HCT116 (cell line): Measurements from ENCODE around the gene LRRIQ1. TPM values are rescaled to one million over a fixed set of nuclear protein-coding genes. Genes with fewer than 3 reads are reported as not detected.

ENCODE experiments used
- ATAC-seq: fragments of 200-7000 bp; cut with Tn5 transposase; 2 replicates; pipeline ENCODE4 v1.9.1; 2020; ENCODE audit warnings: mild to moderate bottlenecking, moderate library complexity
- BruUV-seq: library from RNA; stranded (reverse); fragments of 400-500 nt; replicated peaks from 2 replicates; lab custom pipeline; 2021; lab: Mats Ljungman, UMichigan
- CTCF ChIA-PET: fragments of 300-600 bp; sonication (Branson Sonifier 250); formaldehyde crosslinking; loops from one replicate; lab custom pipeline; 2021; ENCODE audit warnings: antibody characterized with exemption; lab: Charles Lee
- POLR2A ChIA-PET: fragments of 300-600, 350-600 bp; sonication (Branson Sonifier 250); formaldehyde crosslinking; loops from one replicate; lab custom pipeline; 2021; ENCODE audit warnings: antibody characterized with exemption; lab: Charles Lee
- RAD21 ChIA-PET, 2 experiments: fragments of 300-600 bp; sonication (Branson Sonifier 250); formaldehyde crosslinking; loops; one replicate each; lab custom pipeline; 2023; ENCODE audit warnings: low total read pairs in 2 of 2; ENCODE audit not compliant: uncharacterized antibody in 2 of 2, unreplicated experiment in 2 of 2, low non-redundant PET in 1 of 2; lab: Charles Lee
- DNase-seq: peaks from one replicate; pipeline ENCODE4 v3.0.0-alpha.2; 2010; ENCODE audit warnings: low read depth, low spot score
- H2AFZ ChIP-seq: fragments of 200-600 bp; shearing (Covaris generic), sonication (generic); 2 replicates; pipeline ENCODE4 v1.6.1; 2017; ENCODE audit warnings: low read depth, mixed run types, mixed read lengths, antibody characterized with exemption, low read length; ENCODE audit not compliant: poor library complexity, severe bottlenecking
- H3K27ac ChIP-seq: 2 replicates; pipeline ENCODE4 v1.5.1; 2012; ENCODE audit warnings: low read depth, low read length
- H3K27me3 ChIP-seq: fragments of 200-600 bp; sonication (generic); 2 replicates; pipeline ENCODE4 v1.6.1; 2016; ENCODE audit warnings: mixed run types, low read length, mixed read lengths; ENCODE audit not compliant: insufficient read depth
- H3K36me3 ChIP-seq, 2 experiments: fragments of 200-500 bp in 1 of 2; fragments of 200-600 bp in 1 of 2; sonication (Bioruptor generic) in 1 of 2; sonication (generic) in 1 of 2; 2 replicates each; pipeline versions ENCODE4 v1.5.1 to v1.6.1; 2014 to 2016; ENCODE audit warnings: low read length in 2 of 2, inconsistent platforms in 1 of 2, mixed read lengths in 1 of 2, mixed run types in 1 of 2; ENCODE audit not compliant: insufficient read depth in 2 of 2, control insufficient read depth in 1 of 2
- H3K4me1 ChIP-seq, 2 experiments: fragments of 200-600 bp in 1 of 2; sonication (generic) in 1 of 2; 2 replicates each; pipeline versions ENCODE4 v1.5.1 to v1.6.1; 2012 to 2017; ENCODE audit warnings: low read length in 2 of 2, inconsistent platforms in 1 of 2, mild to moderate bottlenecking in 1 of 2, mixed read lengths in 1 of 2, mixed run types in 1 of 2, moderate library complexity in 1 of 2; ENCODE audit not compliant: insufficient read depth in 2 of 2, control insufficient read depth in 1 of 2
- H3K4me2 ChIP-seq: fragments of 200-600 bp; sonication (generic); 2 replicates; pipeline ENCODE4 v1.6.1; 2017; ENCODE audit warnings: mixed run types, low read length, mixed read lengths
- H3K4me3 ChIP-seq, 2 experiments: fragments of 200-600 bp in 1 of 2; sonication (generic) in 1 of 2; replicated peaks in 1 of 2; 2 replicates each; pipeline ENCODE4 v1.5.1; 2011 to 2016; ENCODE audit warnings: low read length in 2 of 2, control low read depth in 1 of 2, low read depth in 1 of 2, mild to moderate bottlenecking in 1 of 2, mixed read lengths in 1 of 2, mixed run types in 1 of 2
- H3K79me2 ChIP-seq: fragments of 200-600 bp; sonication (generic); 2 replicates; pipeline ENCODE4 v1.6.1; 2017; ENCODE audit warnings: mild to moderate bottlenecking, mixed run types, low read length, moderate library complexity, mixed read lengths; ENCODE audit not compliant: insufficient read depth
- H3K9ac ChIP-seq: fragments of 200-600 bp; sonication (generic); 2 replicates; pipeline ENCODE4 v1.6.1; 2016; ENCODE audit warnings: low read length, mixed read lengths
- H3K9me2 ChIP-seq: fragments of 200-600 bp; sonication (generic), shearing (Covaris generic); 2 replicates; pipeline ENCODE4 v1.6.1; 2017; ENCODE audit warnings: mixed run types, mild to moderate bottlenecking, moderate library complexity; ENCODE audit not compliant: insufficient read depth
- H3K9me3 ChIP-seq, 2 experiments: fragments of 200-500 bp in 1 of 2; fragments of 200-600 bp in 1 of 2; sonication (Bioruptor generic) in 1 of 2; sonication (generic) in 1 of 2; 2 replicates each; pipeline ENCODE4 v1.6.1; 2014 to 2017; ENCODE audit warnings: low read length in 2 of 2, mixed read lengths in 2 of 2, inconsistent platforms in 1 of 2, low read depth in 1 of 2, mild to moderate bottlenecking in 1 of 2, mixed run types in 1 of 2, moderate library complexity in 1 of 2; ENCODE audit not compliant: control insufficient read depth in 1 of 2, insufficient read depth in 1 of 2
- H4K20me1 ChIP-seq: fragments of 200-600 bp; sonication (generic), shearing (Covaris generic); 2 replicates; pipeline ENCODE4 v1.6.1; 2017; ENCODE audit warnings: mixed run types, mild to moderate bottlenecking, moderate library complexity; ENCODE audit not compliant: insufficient read depth
- CBX3 ChIP-seq: IDR thresholded peaks from 2 replicates; pipeline ENCODE4 v1.6.1; 2012; ENCODE audit warnings: low read depth
- ELF1 ChIP-seq: IDR thresholded peaks from 2 replicates; pipeline ENCODE4 v1.6.1; 2012; ENCODE audit warnings: low read depth, borderline replicate concordance
- EZH2 ChIP-seq: fragments of 200-600 bp; sonication (generic); IDR thresholded peaks from 2 replicates; pipeline ENCODE4 v1.6.1; 2017; ENCODE audit warnings: antibody characterized with exemption, mixed run types
- EZH2phosphoT487 ChIP-seq: fragments of 200-600 bp; IDR thresholded peaks from 2 replicates; pipeline ENCODE4 v1.6.1; 2018; ENCODE audit warnings: antibody characterized with exemption, borderline replicate concordance
- FOSL1 ChIP-seq: IDR thresholded peaks from 2 replicates; pipeline ENCODE4 v1.6.1; 2012; ENCODE audit warnings: low read depth
- POLR2A ChIP-seq: IDR thresholded peaks from 2 replicates; pipeline ENCODE4 v1.7.0; 2011; ENCODE audit warnings: borderline replicate concordance; ENCODE audit not compliant: insufficient read depth, insufficient read length; ENCODE audit errors: extremely low read depth
- RAD21 ChIP-seq: IDR thresholded peaks from 2 replicates; pipeline ENCODE4 v1.6.1; 2012; ENCODE audit warnings: low read depth, mild to moderate bottlenecking
- REST ChIP-seq: IDR thresholded peaks from 2 replicates; pipeline ENCODE4 v1.6.1; 2012; ENCODE audit warnings: low read depth
- SP1 ChIP-seq: IDR thresholded peaks from 2 replicates; pipeline ENCODE4 v1.6.1; 2012; ENCODE audit warnings: low read depth
- SRF ChIP-seq: IDR thresholded peaks from 2 replicates; pipeline ENCODE4 v1.6.1; 2012; ENCODE audit warnings: low read depth
- TCF7L2 ChIP-seq: IDR thresholded peaks from 2 replicates; pipeline ENCODE4 v1.7.0; 2011; ENCODE audit warnings: borderline replicate concordance, inconsistent platforms; ENCODE audit not compliant: insufficient read depth, insufficient read length; ENCODE audit errors: extremely low read depth
- ZFX ChIP-seq: fragments of 450-650 bp; IDR thresholded peaks from 2 replicates; pipeline ENCODE4 v1.6.1; 2017
- ZNF274 ChIP-seq: fragments of 200-500 bp; sonication (Bioruptor generic); IDR thresholded peaks from 2 replicates; pipeline ENCODE4 v1.6.1; 2014; ENCODE audit warnings: mild to moderate bottlenecking, low read depth, low read length, inconsistent platforms
- intact Hi-C: fragments of 100-400 bp; cut with micrococcal nuclease; formaldehyde crosslinking; loops from 2 replicates; pipeline ENCODE4 v1.10.0; 2022
- total RNA-seq: library from RNA; stranded (reverse); gene quantifications from one replicate; pipeline ENCODE4 v1.2.1, GENCODE V29; 2021; ENCODE audit not compliant: unreplicated experiment
- TF ChIP-seq, protein P1 (sequence below): IDR thresholded peaks from 2 replicates; pipeline ENCODE4 v1.6.1; 2012
- TF ChIP-seq, protein P2 (sequence below), 3 experiments: fragments of 200-600 bp in 1 of 3; sonication (generic) in 1 of 3; IDR thresholded peaks in 2 of 3; conservative IDR thresholded peaks in 1 of 3; 2 replicates each; pipeline ENCODE4 v1.5.1; 2012 to 2017; ENCODE audit warnings: low read depth in 2 of 3, low read length in 2 of 3, antibody characterized with exemption in 1 of 3, borderline replicate concordance in 1 of 3, control low read depth in 1 of 3, mild to moderate bottlenecking in 1 of 3, mixed read lengths in 1 of 3, mixed run types in 1 of 3, moderate library complexity in 1 of 3; ENCODE audit not compliant: insufficient read depth in 1 of 3
- TF ChIP-seq, protein P3 (sequence below): IDR thresholded peaks from 2 replicates; pipeline ENCODE4 v1.6.1; 2012

The LRRIQ1 gene
- total RNA-seq, 1 experiment from 2014 or later, result 0.89 TPM

DNA sequence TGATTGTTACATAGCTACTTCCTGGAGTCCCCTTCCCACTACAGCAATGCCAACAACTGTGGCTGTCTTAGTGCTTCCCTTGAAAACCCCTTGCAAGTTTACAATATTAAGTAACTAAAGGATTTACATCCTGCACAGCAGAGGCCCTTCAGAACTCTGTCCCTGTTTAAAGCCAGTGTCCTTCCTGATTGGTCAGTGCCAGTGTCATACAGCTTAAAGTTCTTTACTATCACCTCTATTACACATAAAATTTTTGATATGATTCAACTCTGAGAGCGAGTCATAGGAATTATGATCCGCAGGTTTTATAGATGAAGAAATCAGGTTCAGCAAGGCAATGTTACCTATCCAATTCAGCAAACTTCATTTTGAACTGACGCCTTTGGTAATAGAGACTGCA, 152.5 kb downstream of the LRRIQ1 start:
- TF ChIP-seq ZNF274, result no peak
- no peak for TF ChIP-seq EZH2phosphoT487
- no peak for TF ChIP-seq SRF
- Histone ChIP-seq H3K36me3 (no peaks in the 10 kb centered on the region), H3K27ac (no peak overlapping the region), H3K4me1 (no peaks in the 10 kb centered on the region), H3K9me2 (no peaks in the 10 kb centered on the region), H2AFZ (no peak overlapping the region), H3K9ac (no peak overlapping the region), H3K27me3 (no peaks in the 10 kb centered on the region), H3K79me2 (no peaks in the 10 kb centered on the region), H3K4me3 (no peak overlapping the region), H4K20me1 (no peaks in the 10 kb centered on the region), H3K9me3 (no peaks in the 10 kb centered on the region), H3K4me2 (no peak overlapping the region)
- DNase-seq (no peak), ATAC-seq (no peak)
- intact Hi-C loops, result no loop called here
- CTCF ChIA-PET, result no interaction called here
- POLR2A ChIA-PET, result no interaction called here
- BruUV-seq, result no TSS peak
- RAD21 ChIA-PET, result no interaction called here

DNA sequence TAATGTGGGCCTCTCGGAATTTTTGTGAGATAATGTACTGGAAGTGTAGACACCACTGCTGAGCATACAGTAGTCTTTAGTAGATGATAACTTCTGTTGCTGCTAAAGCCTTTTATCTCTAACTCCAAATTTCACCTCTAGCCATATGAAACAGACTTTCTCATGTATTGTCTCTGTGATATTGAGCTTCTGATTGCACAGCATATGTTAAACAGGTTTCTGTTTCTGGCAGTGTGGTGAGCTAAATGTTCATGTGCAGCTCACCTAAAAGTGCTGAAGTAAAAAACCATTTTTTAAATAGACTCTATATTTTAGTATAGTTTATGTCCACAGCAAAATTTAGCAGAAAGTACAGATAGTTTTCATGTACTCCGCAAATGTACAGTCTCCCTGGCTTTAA, 154.6 kb downstream of the LRRIQ1 start:
- Histone ChIP-seq H3K36me3 (no peaks in the 10 kb centered on the region), H3K9me2 (no peaks in the 10 kb centered on the region), H3K4me3 (no peak overlapping the region), H3K4me1 (no peaks in the 10 kb centered on the region), H4K20me1 (no peaks in the 10 kb centered on the region), H3K9ac (no peak overlapping the region), H3K27me3 (no peaks in the 10 kb centered on the region), H3K4me2 (no peak overlapping the region), H2AFZ (no peak overlapping the region), H3K9me3 (no peaks in the 10 kb centered on the region), H3K27ac (no peak overlapping the region), H3K79me2 (no peaks in the 10 kb centered on the region)
- intact Hi-C loops, result no loop called here
- BruUV-seq, result no TSS peak
- ATAC-seq, result no peak
- TF ChIP-seq, protein P1, sequence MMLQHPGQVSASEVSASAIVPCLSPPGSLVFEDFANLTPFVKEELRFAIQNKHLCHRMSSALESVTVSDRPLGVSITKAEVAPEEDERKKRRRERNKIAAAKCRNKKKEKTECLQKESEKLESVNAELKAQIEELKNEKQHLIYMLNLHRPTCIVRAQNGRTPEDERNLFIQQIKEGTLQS, result no peak
- TF ChIP-seq RAD21 (no peak), POLR2A (no peak), ELF1 (no peak), CBX3 (no peak), TCF7L2 (no peak), ZFX (no peak), EZH2 (no peak), REST (no peak), SP1 (no peak), FOSL1 (no peak)
- TF ChIP-seq, protein P2, sequence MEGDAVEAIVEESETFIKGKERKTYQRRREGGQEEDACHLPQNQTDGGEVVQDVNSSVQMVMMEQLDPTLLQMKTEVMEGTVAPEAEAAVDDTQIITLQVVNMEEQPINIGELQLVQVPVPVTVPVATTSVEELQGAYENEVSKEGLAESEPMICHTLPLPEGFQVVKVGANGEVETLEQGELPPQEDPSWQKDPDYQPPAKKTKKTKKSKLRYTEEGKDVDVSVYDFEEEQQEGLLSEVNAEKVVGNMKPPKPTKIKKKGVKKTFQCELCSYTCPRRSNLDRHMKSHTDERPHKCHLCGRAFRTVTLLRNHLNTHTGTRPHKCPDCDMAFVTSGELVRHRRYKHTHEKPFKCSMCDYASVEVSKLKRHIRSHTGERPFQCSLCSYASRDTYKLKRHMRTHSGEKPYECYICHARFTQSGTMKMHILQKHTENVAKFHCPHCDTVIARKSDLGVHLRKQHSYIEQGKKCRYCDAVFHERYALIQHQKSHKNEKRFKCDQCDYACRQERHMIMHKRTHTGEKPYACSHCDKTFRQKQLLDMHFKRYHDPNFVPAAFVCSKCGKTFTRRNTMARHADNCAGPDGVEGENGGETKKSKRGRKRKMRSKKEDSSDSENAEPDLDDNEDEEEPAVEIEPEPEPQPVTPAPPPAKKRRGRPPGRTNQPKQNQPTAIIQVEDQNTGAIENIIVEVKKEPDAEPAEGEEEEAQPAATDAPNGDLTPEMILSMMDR (IDR thresholded peaks at IDR 0.05 in 2 of 3, conservative IDR thresholded peaks at IDR 0.05 in 1 of 3; ENCODE audit: borderline replicate concordance in 1 of 3, insufficient read depth in 1 of 3, low read depth in 2 of 3, low read length in 2 of 3), result no peak
- TF ChIP-seq, protein P3, sequence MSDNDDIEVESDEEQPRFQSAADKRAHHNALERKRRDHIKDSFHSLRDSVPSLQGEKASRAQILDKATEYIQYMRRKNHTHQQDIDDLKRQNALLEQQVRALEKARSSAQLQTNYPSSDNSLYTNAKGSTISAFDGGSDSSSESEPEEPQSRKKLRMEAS, result no peak
- RAD21 ChIA-PET, result no interaction called here
- CTCF ChIA-PET, result no interaction called here
- DNase-seq, result no peak
- POLR2A ChIA-PET, result no interaction called here
